SKM-1 (cell line): ENCODE data around the gene MPZL1.
A peak's percentile ranks its signal among the peaks of the same experiment; 100 is the strongest.

ENCODE experiments used
- DNase-seq: peaks from one replicate; lab custom pipeline; 2025; ENCODE audit not compliant: unreplicated experiment; lab: John Stamatoyannopoulos, UW

The MPZL1 gene

DNA sequence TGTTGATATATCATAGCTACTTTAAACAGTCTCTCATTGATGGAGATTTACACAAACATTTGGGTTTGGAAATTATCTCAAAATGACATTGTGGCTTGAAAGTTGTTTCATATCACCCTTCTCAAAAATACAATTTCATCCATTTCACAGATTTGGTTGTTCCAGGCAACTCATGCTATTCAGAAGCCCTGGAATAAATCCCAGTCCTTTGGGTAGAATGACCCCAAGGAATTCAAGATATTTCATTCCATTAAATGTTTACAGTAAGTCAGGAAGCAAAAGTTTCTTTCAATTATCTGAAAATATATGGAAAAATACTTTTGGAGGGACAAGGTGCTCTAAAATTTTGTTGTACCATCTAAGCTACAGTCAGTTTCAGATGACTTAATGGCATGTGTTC is 27.1 kb downstream of the MPZL1 start:
- DNase-seq = no peak

DNA sequence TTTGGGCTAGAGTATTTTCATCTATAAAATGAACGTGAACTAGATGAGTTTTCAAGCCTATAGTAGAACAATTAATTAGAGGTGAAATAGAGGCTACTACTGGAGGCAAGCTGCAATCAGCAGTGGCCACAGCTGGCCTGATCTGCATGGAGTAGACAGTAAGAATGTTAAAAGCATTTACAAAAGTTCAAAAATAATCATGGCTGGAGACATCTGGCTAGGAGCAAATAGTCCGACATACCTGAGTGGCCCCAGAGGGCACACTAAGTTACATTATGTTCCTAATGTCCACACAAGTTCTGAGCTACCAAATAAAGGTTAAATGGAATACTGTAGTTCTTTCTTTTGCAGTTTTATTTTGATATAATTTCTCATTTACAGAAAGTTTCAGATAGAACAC is 28.0 kb downstream of the MPZL1 start:
- DNase-seq = no peak

DNA sequence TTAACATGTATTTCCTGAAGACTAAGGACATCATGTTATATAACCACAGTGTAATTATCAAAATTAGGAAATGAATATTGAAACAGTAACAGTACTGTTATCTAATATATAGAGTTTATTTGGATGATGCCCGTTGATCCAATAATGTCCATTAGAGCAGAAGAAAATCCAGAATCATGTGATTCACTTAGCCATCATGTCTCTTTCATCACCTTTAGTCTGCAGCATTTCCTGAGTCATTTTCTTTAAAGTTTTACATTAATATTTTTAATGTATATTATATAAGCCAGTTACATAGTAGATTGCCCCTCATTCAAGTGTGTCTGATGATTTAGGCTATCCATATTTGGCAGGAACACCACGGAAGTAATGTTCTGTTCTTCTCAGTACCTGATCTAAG is 28.9 kb downstream of the MPZL1 start:
- DNase-seq = no peak

DNA sequence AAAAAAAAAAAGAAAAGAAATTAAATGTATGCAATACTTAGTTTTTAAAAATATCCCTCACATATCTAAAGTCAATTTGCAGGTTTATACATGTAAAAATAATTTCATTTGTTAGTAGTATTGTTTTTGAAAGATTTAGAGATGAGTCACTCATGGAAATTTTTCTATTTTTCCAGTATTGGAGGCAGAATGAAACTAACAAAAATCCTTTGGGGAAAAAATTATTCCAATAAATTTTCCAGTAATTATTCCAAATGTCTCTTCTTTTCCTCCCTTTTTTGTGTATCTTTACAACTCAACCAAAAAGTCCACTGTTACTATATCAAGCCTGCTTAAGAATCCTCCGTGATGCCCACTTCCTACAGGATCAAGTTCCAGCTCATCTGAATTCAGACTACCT is 29.9 kb downstream of the MPZL1 start:
- no peak for DNase-seq

DNA sequence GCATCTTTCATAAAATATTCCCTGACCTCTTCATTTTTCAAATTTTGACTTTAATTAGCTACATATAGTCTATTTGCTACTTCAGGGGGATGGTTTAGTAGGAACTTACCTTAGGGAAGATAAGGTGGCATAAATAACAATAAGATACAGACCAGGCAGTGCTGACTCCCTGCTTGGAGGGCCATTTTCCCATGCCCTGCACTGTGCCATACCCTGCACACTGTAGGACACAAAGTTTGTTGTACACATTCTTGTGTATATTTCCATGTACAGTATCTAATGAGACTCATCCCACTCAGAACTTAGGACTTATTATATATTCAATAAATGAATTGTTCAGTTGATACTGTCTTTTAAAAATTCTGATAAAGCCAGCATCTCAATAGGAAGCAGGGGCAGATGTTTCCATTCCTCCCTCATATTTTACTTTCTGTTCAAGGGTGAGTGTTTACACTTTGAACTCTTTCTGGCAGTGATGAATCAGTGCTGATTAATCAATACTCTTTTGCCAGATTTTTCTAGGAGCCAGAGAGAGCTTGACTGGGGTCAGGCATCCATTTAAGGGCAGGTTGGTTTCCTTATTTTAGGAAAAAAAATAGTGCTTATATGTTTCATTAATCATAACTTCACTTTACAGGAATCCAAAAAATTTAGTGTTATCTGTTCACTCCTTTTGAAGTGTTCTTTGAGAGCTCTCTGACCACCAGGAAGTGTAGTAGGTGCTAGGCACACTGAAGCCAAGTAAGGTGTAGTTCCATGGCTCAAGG is 30.6 kb downstream of the MPZL1 start:
- DNase-seq = no peak

DNA sequence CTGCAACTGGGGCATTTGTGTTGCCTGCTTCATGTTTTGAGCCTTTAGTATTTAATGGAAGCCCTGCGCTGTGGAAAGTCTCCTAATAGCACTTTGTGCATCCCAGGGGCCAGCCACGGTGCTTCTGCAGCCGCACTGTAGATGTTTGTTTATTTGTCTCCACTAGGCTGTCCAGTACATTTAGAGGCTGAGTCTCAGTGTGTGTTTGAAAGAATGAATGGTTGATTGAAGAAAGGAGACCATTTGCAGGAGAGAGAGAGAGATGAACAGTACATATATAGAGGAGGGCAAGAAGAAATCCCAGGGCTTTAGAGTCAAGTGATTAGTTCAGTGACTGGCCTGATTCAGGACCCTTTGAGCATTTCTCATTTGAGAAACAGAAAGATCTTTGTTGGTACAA is 33.9 kb downstream of the MPZL1 start:
- DNase-seq = no peak

DNA sequence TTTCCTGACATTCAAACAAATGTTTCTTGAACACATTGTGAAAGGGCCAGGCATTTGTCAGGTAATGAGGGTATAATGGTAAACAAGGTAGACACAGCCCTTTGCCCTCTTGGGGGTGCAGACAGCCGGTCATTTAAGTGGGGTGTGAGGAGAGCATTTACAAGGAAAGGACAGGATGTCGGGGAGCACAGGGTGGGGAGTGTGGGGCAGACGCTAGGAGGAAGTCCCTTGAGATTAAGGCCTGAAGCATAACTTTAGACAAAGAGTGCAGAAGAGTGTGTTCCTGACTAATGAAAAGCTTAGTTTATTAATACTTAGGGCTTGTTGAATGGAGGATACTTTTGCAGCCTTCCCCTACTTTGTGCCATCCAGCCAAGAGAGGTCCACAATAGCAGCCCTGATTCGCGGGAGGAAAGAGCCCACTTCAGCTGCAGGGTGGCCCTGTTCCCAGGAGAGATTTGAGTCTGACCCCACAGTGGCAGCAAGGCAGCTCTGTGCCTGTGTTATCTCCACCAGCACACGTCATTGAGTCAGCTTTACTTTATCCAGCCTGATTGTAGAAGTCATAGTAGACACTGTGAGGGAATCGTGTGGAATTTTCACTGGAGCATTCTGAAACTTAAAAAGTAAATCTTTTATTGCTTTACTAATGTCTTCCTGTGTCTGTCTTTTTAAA is 35.1 kb downstream of the MPZL1 start:
- no peak for DNase-seq

DNA sequence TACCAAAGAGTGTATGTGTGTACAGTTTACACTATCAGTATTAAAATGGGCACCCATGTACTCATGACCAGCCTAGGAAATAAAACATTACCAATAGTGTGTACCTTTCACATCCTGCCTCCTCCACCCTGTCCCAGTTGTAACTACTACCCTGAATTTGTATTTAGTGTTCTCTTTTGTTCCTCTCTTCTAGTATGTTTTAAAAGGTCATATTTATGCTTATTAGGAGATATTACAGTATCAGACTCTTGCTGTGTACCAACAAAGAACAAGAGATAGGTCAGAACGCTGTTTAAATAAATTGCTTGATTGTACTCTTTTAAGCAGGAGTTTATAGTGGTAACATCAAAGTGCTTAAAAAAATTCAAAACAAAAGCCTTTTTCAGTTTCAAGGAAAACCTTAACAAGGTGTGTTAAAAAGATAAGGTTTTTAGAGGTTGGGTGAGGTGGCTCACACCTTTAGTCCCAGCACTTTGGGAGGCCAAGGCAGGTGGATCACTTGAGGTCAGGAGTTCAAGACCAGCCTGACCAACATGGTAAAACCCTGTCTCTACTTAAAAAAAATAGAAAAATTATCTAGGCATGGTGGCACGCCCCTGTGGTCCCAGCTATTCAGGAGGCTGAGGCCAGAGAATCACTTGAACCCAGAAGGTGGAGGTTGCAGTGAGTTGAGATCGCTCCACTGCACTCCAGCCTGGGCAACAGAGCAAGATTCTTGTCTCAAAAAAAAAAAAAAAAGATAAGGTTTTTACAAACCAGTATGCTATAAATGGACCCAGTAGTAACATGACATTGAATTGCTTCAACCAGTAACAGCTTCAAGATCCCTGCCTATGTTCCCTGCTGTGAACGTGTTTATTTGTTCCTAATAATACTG is 35.9 kb downstream of the MPZL1 start:
- DNase-seq = no peak

DNA sequence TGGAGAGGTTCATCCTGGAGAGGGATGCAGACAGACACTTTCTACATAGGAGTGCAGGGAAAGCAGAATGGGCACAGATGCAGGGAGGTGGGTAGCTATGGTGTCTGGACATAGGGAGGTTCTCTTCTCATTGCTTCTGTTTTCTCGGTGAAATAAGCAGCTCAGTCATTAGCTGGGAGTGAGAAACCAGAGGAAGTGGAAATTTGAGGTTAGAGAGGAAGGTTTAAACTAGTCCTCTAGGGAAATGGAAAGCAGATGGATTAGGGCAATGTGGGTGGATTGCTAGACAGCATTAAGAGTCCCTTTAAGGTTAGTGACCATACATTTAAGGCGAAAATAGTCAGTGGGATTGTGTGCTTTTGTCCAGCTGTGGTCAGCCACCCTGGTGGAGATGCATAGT is 39.6 kb downstream of the MPZL1 start:
- DNase-seq = peak; percentile 44

DNA sequence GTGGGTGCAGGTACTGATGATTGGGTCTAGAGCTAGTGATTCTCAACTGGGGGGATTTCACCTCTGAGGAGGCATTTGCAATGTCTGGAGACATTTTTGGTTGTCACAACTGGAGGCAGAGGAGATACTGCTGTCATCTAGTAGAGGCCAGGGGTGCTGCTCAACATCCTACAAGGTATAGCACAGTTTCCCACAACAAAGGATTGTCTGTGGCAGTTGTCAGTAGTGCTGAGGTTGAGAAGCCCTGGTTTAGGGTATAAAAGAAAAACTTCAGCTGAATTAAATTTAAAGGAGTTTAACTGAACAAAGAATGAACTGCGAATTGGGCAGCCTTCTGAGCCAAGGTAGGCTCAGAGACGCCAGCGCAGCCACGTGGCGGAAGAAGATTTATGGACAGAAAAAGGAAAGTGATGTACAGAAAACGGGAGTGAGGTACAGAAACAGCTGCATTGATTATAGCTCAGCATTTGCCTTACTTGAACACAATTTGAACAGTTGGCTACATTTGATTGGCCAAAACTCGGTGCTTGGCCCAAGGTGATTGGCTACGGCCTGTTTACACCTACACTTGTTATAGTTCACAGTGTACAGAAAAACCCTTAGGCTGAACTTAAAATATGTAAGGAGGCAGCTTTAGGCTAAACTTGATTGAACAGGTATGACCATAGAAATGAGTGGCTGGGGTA is 40.4 kb downstream of the MPZL1 start:
- DNase-seq = no peak

DNA sequence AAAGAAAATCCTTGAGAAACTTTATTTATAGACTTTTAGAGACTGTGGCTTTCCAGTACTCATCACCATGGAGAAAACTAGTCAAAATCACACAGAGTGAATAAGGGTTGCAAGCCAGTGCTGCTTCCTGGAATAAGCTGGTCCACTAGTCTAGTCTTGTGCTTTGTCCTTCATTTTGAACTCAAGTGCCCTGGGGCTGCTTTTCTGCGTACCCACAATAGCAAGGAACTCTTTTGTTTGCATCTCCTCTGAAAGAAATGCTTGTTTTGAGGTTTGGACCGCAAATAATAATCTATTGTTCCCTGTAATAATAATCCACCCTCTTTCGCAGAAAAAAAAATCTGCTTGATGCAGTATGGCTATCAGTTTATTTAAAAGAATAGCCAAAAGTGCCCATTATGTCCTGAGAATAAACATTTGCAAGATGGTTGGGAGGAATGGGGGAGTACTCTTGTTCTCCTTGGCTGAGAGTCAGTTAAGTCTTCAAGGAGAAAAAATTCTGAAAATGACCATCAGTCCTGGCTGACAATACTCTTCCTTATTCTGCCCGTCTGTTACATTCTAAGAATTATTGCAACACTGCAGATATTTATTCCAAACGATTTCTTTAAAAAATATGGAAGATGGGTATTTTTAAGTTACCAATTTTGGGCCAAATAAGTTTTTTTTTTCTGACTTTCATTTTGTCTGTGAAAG is 41.9 kb downstream of the MPZL1 start:
- no peak for DNase-seq

DNA sequence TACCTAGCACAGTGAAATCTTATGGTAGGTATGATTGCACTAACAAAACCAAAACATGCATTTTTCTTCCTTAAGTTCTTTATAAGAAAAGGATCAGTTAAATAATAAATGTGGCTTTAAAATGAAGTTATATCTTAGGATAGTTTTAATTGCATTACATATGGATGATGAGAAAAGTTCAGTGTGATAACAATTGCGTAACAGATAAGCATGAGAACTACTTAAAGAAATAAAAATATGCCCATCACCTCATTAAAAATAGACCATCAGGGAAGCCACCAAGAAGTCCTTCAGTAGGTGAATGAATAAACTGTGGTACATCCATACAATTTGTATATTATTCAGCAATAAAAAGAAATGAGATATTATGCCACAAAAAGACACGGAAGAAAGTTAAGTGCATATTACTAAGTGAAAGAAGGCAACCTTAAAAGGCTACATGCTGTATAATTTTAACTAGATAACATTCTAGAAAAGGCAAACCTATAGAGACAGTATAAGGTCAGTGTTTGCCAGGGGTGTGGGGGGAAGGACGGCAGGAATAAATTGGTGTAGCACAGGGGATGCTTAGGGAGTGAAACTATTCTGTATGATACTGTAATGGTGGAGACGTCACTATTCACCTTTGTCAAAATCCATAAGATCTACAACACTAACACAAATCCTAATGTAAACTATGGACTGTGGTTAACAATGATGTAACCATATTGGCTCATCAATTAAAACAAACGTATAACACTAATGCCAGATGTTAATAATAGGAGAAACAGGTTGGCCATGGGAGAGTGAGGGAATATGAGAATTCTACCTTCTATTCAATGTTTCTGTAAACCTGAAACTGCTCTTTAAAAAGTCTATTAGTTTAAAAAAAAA is 42.9 kb downstream of the MPZL1 start:
- no peak for DNase-seq

DNA sequence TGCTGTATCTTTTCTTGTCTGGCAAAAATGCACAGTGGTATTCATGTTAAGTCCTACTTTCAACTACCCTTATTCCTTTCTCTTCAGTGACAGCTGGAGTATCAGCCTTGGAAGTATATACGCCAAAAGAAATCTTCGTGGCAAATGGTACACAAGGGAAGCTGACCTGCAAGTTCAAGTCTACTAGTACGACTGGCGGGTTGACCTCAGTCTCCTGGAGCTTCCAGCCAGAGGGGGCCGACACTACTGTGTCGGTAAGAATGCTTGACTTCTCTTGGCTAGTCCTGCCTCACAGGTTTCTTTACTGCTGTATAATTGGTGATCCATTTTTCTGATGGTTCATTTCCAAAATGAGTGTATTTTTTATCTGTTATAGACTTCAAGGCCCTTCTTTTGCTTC is 43.7 kb downstream of the MPZL1 start:
- no peak for DNase-seq

DNA sequence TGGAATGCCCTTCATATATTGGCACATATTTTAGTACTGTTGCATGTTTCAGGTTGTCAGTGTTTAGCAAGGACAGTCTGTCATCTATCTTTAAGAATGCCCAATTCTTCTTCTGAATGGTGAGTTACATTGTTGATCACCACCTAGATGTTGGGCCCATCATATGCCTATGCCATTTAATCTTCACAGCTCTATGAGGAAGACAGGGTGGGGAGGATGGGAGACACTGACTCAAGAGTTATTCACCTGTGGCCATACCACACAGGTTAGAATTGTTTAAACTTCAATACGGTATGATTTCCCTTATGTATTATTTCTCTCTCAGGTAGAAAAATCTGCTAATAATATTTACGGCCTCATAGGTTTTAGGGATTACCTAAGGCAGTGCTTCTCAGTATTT is 44.8 kb downstream of the MPZL1 start:
- no peak for DNase-seq

DNA sequence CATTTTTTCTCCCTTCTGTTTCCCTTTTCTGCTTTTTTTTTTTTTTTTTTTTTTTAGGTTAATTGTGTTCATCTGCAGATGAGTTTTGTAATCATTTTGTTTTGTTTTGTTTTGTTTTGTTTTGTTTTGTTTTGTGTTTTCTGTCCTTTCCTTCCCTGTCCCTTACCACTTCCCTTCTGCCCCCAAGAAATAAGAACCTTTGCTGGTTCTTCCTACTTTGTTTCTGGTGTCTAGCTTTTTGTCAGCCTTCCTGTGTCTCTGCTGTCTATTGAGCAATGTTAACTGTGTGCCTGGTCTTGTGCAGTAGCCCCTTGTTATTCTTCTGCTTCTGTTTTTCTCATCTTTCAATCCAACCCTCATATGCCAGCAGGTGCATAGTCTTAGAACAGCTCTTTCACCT is 46.0 kb downstream of the MPZL1 start:
- DNase-seq = peak; percentile 75

DNA sequence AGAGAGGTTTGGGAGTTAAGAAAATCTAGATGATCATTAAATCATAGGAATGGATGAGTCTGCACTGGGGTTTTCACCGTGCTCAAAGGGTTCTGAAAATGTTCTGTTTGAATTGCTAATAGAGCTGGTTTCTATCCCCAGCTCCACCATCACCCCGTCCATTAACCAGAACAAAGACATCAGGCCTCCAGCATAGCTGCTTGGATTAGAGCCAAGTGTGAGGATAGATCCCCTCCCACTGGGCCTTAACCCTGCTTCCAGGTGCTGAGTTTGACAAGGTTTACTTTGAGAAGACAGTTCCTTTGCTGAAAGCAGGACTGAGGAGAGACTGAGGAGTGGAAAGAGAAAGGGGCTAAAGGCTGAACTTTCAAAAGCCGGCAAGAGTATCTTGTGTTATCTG is 48.3 kb downstream of the MPZL1 start:
- no peak for DNase-seq

DNA sequence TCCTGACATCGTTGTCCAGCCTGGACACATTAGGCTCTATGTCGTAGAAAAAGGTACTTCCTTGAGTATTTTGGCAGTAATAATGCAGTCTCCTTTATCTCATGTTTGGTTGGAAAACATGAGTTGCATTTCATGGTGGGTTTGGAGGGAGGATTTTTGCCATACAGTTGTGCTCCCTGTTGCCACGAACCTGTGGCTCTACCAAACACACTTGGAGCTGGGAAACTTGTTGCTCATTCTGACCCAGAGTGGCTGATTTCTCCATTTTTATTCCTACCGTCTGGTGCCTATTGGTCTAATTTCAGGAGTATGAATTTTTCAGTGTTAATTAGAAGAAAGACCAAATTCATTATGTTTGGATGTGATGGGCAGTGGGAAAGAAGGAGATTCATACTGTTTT is 50.7 kb downstream of the MPZL1 start:
- DNase-seq = no peak

DNA sequence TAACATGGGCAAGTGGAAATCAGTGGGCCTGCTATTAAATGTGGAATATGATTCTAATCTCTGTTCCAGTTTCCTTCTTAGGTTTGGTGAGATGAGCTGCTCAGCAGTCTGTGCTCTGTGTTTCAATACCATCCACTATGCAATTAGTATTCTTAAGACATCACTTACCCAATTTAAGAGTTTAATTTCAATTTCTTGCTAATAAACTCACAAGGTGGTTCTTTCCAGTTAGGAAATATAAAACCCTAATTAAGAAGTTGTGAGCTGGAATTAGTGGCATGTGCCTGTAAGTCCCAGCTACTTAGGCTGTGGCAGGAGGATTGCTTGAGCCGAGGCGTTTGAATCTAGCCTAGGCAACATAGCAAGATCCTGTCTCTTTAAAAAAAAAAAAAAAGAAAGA is 51.7 kb downstream of the MPZL1 start:
- no peak for DNase-seq

DNA sequence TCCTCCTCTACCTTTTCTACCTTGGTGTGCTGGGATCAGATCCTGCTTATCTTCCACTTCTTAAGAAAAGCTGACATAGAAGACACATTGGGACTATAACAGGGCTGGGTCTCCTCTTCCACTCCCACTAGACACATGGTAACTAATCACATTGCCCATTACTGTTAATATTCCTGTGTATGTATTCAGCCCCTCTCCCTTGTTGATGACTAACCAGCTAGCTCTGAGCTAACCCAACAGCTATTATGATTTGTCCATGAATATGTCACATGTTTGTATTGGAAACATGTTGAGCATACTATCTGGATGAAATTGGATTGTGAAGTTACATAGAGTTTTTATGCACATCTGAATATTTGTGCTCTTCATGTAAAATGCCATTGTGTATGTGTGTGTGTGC is 52.9 kb downstream of the MPZL1 start:
- no peak for DNase-seq

DNA sequence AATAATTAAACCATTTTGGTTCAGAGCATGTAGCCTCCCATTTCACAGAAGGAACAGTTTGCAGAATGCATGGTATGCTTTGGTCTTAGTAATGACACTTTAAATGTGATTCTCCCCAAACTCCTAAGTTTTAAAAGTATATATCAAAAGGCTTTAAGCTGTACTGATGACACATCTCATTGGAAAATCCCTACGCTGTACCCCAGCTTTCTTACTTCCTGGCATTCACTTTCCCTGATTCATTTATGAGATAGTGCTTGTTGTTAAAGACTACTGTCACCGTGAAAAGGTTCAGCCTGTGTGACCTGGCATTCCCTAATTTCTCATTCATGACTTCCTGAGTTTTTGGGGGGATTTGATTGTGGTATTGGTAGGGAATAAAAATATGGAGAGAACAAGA is 53.4 kb downstream of the MPZL1 start:
- no peak for DNase-seq
